ENCODE results near the gene PKD2.

- no peak for TF ChIP-seq CTCF (conservative IDR thresholded peaks at IDR 0.05 in 1 of 2, IDR thresholded peaks at IDR 0.05 in 1 of 2; ENCODE audit: low read depth in 1 of 2, low read length in 2 of 2)
- TF ChIP-seq EZH2 (IDR thresholded peaks at IDR 0.05; ENCODE audit: low read length, missing control alignments) = no peak
Measured at GRCh38 chr4:88018466-88018865, 11.0 kb downstream of the PKD2 start.

Measured in fibroblast of lung (primary cell).